HTR-8/SVneo (cell line): ENCODE data around the gene CHRNA3.
"Not testable (repeated sequence)": the region's sequence is repeated elsewhere in the genome, so short reads cannot be mapped to it uniquely, and the experiment has no call there.

Experiments
- DNase-seq: peaks from one replicate; pipeline ENCODE4 v3.0.0; 2011; ENCODE audit warnings: low spot score, mixed read lengths; ENCODE audit not compliant: insufficient read length
- FAIRE-seq: peaks from 2 replicates; lab custom pipeline; 2011; peaks lifted over from hg19 to GRCh38; lab: Jason Lieb, UNC

Gene CHRNA3

DNA sequence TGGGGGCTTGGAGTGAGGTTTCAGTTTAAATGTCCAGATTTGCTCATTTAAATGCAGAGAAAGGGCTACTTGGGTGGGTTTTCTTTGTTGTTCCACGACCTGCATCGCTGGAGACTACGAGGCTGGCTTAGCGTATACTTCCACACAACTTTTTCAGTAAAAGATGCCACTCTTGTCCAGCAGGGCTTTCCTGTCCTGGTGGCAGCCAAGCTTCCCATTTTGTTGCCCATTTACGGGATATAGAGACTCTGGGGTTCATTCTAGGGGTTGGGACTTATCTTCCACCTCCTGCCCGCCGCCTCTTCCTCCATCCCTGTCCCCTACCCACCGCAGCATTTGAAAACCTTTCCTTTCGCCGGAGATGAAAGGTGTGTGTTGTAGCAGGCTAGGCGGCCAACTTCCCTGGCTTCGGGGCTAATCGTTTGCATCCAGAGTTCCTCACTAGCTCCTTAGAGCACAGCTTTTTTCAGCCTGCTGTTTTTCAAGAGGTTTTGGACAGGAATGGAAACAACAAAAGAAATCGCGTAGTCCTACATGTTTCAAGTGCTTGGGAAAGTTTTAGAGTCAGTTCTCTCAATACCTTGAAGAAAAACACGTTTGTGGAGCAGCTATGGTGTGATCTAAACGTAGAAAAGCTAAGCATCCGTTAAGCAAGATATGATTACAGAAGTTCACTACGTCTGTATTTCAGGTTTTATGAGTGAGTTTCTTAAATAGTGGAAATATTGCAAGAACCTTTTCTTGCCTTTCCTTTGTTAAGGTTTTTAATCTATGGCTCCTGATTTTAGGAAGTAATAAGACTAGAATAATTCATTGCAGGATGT, 54.6 kb downstream of the CHRNA3 start:
- DNase-seq (peak; percentile 39), FAIRE-seq (no peak)

GRCh38 chr15:78565097-78565950, 55.5 kb downstream of the CHRNA3 start, which contains the start of gene CHRNA5:
TSS of gene CHRNA5 (plus strand) at chr15:78565520. CDS start at chr15:78565720, 200 bp downstream.
- DNase-seq (peak; percentile 85), FAIRE-seq (no peak)

GRCh38 chr15:78564743-78565096, 56.1 kb downstream of the CHRNA3 start:
- no peak for FAIRE-seq
- DNase-seq, result no peak

GRCh38 chr15:78563092-78563491, 57.7 kb downstream of the CHRNA3 start:
- FAIRE-seq (no peak), DNase-seq (no peak)

GRCh38 chr15:78561490-78561889, 59.3 kb downstream of the CHRNA3 start:
- no peak for DNase-seq
- FAIRE-seq, result no peak

GRCh38 chr15:78560201-78560600, 60.6 kb downstream of the CHRNA3 start:
- FAIRE-seq, result not testable (repeated sequence)

GRCh38 chr15:78552597-78552996, 68.2 kb downstream of the CHRNA3 start:
- no peak for FAIRE-seq
- DNase-seq, result no peak

More at GRCh38 chr15:78560201-78560600, 60.6 kb downstream of the CHRNA3 start:
- not testable (repeated sequence) for DNase-seq

DNA sequence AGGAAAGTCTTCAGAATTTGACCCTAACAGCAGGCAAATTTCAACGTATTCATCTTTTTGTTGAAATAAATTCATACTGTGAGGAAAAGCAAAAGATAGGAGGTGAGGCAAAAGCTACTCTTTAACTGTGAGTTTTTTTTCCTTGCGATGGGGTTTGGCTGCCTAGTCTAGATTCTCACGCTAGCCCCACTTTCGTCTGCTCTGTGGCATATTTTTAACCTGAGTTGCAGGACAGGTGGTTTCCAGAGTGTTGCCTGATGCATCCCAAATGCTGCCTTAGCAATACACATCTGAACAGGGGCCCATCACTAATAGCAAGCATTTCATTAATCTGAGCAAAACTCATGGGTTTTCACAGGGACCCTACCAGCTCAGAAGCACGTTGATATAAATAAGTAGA, 68.9 kb downstream of the CHRNA3 start:
- no peak for FAIRE-seq
- no peak for DNase-seq

DNA sequence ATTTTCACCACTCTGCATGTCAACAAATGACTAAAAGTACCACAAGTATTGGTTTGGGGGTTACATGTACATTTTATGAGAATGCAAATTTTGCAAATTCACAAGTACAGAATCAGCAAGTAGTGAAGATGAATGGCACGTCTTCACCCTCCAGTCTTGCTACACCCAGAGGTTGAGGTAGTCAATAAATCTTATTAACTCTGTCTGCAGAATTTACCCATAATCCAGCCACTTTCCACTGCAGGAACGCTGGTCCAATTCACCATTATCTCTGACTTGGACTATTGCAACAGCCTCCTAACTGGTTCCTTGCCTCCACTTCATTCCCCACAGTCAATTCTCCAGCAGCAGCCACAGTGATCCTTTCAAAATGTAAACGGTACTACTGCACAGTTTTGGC, 70.0 kb downstream of the CHRNA3 start:
- DNase-seq (no peak), FAIRE-seq (no peak)

DNA sequence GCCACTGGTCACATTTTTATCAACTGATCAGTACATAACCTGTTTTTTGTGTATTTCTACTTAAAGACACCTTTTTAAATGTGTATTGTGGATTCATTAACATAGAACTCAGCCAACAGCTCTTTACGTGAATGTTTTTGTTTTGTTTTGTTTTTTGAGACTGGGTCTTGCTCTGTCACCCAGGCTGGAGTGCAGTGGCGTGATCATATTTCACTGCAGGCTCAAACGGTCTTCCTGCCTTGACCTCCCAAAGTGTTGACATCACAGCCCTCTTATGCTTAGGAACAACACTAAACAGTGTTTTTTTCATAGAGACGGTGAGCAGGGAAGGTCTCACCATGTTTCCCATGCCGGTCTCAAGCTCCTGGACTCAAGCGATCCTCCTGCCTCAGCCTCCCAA, 70.6 kb downstream of the CHRNA3 start:
- FAIRE-seq (no peak), DNase-seq (no peak)
